ENCODE results near the gene ECM2.

DNA sequence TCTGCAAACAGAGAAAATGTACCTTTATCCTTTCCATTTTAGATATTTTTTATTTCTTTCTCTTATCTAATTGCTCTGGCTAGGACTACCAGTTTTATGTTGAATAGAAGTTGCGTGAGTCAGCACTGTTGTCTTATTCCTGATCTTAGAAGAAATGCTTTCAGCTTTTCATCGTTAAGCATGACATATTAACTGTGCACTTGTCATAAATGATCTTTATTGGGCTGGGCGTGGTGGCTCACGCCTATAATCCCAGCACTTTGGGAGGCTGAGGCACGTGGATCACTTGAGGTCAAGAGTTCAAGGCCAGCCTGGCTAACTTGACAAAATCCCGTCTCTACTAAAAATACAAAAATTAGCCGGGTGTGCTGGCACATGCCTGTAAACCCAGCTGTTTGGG, 8.2 kb upstream of the ECM2 start:
- TF ChIP-seq, protein P1, sequence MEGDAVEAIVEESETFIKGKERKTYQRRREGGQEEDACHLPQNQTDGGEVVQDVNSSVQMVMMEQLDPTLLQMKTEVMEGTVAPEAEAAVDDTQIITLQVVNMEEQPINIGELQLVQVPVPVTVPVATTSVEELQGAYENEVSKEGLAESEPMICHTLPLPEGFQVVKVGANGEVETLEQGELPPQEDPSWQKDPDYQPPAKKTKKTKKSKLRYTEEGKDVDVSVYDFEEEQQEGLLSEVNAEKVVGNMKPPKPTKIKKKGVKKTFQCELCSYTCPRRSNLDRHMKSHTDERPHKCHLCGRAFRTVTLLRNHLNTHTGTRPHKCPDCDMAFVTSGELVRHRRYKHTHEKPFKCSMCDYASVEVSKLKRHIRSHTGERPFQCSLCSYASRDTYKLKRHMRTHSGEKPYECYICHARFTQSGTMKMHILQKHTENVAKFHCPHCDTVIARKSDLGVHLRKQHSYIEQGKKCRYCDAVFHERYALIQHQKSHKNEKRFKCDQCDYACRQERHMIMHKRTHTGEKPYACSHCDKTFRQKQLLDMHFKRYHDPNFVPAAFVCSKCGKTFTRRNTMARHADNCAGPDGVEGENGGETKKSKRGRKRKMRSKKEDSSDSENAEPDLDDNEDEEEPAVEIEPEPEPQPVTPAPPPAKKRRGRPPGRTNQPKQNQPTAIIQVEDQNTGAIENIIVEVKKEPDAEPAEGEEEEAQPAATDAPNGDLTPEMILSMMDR (IDR thresholded peaks at IDR 0.05), result no peak
- no peak for TF ChIP-seq POLR2AphosphoS5 (IDR thresholded peaks at IDR 0.05)
- TF ChIP-seq POLR2A (IDR thresholded peaks at IDR 0.05), result no peak
- TF ChIP-seq EP300 (IDR thresholded peaks at IDR 0.05), result no peak
